Measurements from ENCODE around the gene CADPS2. TPM values are rescaled to one million over a fixed set of nuclear protein-coding genes. Genes with fewer than 3 reads are reported as not detected.

Gene CADPS2
- total and polyA plus RNA-seq, 8 donors: 7.0 to 57.8 (median 29.7) TPM

GRCh38 chr7:122521767-122522166 lies 364.5 kb downstream of the CADPS2 start:
- TF ChIP-seq POLR2A (IDR thresholded peaks at IDR 0.05) (no peak), EP300 (IDR thresholded peaks at IDR 0.05) (no peak), POLR2AphosphoS5 (IDR thresholded peaks at IDR 0.05) (no peak), CTCF (IDR thresholded peaks at IDR 0.05) (no peak)
- Histone ChIP-seq H3K27ac (no peak overlapping the region), H3K27me3 (no peaks in the 10 kb centered on the region), H3K36me3 (no peaks in the 10 kb centered on the region), H3K9me3 (no peaks in the 10 kb centered on the region), H3K4me1 (no peaks in the 10 kb centered on the region), H3K4me3 (no peak overlapping the region)
- DNase-seq: no peak
- intact Hi-C loops (cut with DNase I; ENCODE audit: low total_unique reads): loop anchor here (10.0 kb wide), 1 partner anchor 307 kb away; no protein-coding TSS in a partner anchor

- H3K9me3 ChIP-seq: no peaks in the 10 kb centered on the region
- H3K36me3 ChIP-seq: no peaks in the 10 kb centered on the region
- no peaks in the 10 kb centered on the region for H3K27me3 ChIP-seq
- H3K4me1 ChIP-seq: no peaks in the 10 kb centered on the region
- no peak overlapping the region for H3K27ac ChIP-seq
- whole genome bisulfite sequencing, 5 donors: 64 to 78% (median 75%) methylated on average over 5 of the region's 5 CpGs
- intact Hi-C loops (cut with DNase I; ENCODE audit: low total_unique reads): loop anchor here (10.0 kb wide), 1 partner anchor 306 kb away; no protein-coding TSS in a partner anchor
- TF ChIP-seq POLR2A (IDR thresholded peaks at IDR 0.05) (no peak), EP300 (IDR thresholded peaks at IDR 0.05) (no peak), POLR2AphosphoS5 (IDR thresholded peaks at IDR 0.05) (no peak), CTCF (IDR thresholded peaks at IDR 0.05) (no peak)
- DNase-seq: no peak
- no peak overlapping the region for H3K4me3 ChIP-seq
These were observed 365.2 kb downstream of the CADPS2 start for GRCh38 chr7:122520971-122521555.

GRCh38 chr7:122518488-122518887 lies 367.8 kb downstream of the CADPS2 start:
- no peaks in the 10 kb centered on the region for H3K36me3 ChIP-seq
- intact Hi-C loops (cut with DNase I; ENCODE audit: low total_unique reads): no loop called here
- no peaks in the 10 kb centered on the region for H3K4me1 ChIP-seq
- WGBS, 5 donors: 83 to 95% (median 88%) methylated on average over 4 of the region's 4 CpGs
- no peak for TF ChIP-seq CTCF (IDR thresholded peaks at IDR 0.05)
- no peak for TF ChIP-seq POLR2A (IDR thresholded peaks at IDR 0.05)
- no peak for TF ChIP-seq EP300 (IDR thresholded peaks at IDR 0.05)
- TF ChIP-seq POLR2AphosphoS5 (IDR thresholded peaks at IDR 0.05): no peak
- no peak for DNase-seq
- H3K27ac ChIP-seq: no peak overlapping the region
- H3K9me3 ChIP-seq: no peaks in the 10 kb centered on the region
- H3K4me3 ChIP-seq: no peak overlapping the region
- H3K27me3 ChIP-seq: no peaks in the 10 kb centered on the region

GRCh38 chr7:122517576-122517975 lies 368.7 kb downstream of the CADPS2 start:
- Histone ChIP-seq H3K4me3 (no peak overlapping the region), H3K36me3 (no peaks in the 10 kb centered on the region), H3K27ac (no peak overlapping the region), H3K4me1 (no peaks in the 10 kb centered on the region), H3K9me3 (no peaks in the 10 kb centered on the region), H3K27me3 (no peaks in the 10 kb centered on the region)
- intact Hi-C loops (cut with DNase I; ENCODE audit: low total_unique reads): no loop called here
- WGBS, 5 donors: 41 to 93% (median 50%) methylated on average over 1 of the region's 1 CpG
- no peak for DNase-seq
- TF ChIP-seq EP300 (IDR thresholded peaks at IDR 0.05): no peak
- TF ChIP-seq CTCF (IDR thresholded peaks at IDR 0.05): no peak
- TF ChIP-seq POLR2AphosphoS5 (IDR thresholded peaks at IDR 0.05): no peak
- TF ChIP-seq POLR2A (IDR thresholded peaks at IDR 0.05): no peak
